ENCODE measurements around the gene PTDSS2. TPM values are rescaled to one million over a fixed set of nuclear protein-coding genes. Genes with fewer than 3 reads are reported as not detected.

The PTDSS2 gene
- polyA plus RNA-seq, 2 of the 4 experiments (the other 2 are of a cell fraction) = 23.4 to 38.9 TPM

DNA sequence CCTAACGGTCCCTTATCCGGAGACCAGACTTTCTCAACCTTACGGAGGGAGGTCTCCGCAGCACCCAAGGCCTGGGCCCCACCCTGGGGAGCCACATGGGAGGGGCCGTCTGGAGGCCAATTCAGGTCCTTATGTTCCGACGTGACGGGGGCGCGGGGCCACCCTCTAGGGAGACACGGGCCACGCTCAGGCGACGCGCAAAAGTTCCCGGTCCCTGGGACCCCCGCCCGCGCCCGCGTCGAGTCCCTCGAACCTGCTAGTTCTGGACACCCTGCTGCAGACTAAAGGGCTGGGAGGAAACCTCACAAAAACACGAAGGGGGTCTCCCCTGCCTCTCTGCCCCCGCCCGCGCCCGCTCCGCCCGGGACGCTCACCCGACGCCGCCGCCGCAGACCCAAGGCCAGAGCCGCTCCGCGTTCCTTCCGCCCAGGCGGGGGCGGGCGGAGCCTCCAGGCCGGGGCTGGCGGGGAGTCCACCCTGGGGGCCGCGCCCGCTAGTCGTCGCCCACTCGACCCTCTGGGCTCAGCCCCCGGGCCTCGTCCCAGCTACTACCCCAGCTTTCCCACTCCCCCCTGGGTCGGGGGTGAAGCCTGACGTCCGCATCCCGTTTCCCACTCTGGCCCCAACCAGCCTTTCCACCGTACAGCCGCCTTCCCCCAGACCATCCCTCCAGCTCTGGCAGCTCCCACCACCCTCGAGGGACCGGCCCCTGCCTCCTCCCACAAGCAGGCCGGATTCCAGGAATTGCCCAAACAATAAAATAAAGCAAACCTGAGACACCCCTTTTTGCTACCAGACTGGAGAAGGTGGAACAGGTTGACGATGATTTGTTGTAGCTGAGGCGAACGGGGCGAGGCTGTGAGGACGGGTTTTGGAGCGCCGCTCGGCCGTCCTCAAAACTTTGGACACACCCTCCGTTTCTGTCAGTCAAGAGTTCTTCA is 54.2 kb downstream of the PTDSS2 start (continued):
- no peak for TF ChIP-seq HOXA7 (CRISPR knock-in tag; IDR thresholded peaks at IDR 0.05)

DNA sequence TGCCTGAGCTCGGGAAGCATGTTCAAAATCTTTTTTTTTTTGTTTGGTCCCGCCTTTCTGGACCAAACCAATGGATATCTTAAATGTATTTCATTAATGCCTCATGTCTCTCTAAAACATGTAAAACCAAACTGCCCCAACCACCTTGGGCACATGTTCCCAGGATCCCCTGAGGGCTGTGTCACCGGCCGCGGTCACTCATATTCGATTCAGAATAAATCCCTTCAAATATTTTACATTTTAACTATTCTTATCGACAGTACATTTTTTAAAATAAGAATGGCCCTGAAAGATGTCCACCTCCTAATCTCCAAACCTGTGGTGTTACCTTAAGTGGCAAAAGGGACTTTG is 54.9 kb downstream of the PTDSS2 start:
- Histone ChIP-seq H3K4me1 (peaks cover 15% of the 10 kb centered on the region; the same call in 2 of the 3 replicates), H3K9me3 (no peaks in the 10 kb centered on the region), H3K4me2 (peak overlapping the region; percentile 88), H3K27ac (peak overlapping the region; percentile 97; a peak in 4 of 6 replicates), H3K4me3 (peak overlapping the region; percentile 83; the same call in 2 of the 3 replicates)
- FAIRE-seq = no peak
- 88% methylated on average over 7 of the region's 7 CpGs for WGBS (ENCODE audit: missing lambda C conversion rate)
- TF ChIP-seq, protein P1, sequence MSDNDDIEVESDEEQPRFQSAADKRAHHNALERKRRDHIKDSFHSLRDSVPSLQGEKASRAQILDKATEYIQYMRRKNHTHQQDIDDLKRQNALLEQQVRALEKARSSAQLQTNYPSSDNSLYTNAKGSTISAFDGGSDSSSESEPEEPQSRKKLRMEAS (IDR thresholded peaks at IDR 0.05) = no peak
- TF ChIP-seq, protein P2, sequence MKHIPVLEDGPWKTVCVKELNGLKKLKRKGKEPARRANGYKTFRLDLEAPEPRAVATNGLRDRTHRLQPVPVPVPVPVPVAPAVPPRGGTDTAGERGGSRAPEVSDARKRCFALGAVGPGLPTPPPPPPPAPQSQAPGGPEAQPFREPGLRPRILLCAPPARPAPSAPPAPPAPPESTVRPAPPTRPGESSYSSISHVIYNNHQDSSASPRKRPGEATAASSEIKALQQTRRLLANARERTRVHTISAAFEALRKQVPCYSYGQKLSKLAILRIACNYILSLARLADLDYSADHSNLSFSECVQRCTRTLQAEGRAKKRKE (CRISPR knock-in tag; IDR thresholded peaks at IDR 0.05; ENCODE audit: low read depth) = no peak
- TF ChIP-seq CBX2 (IDR thresholded peaks at IDR 0.05; ENCODE audit: borderline replicate concordance, low read depth) (no peak), CHD2 (IDR thresholded peaks at IDR 0.05; ENCODE audit: low read length, partially characterized antibody) (no peak), HOXB13 (CRISPR knock-in tag; IDR thresholded peaks at IDR 0.05; ENCODE audit: low read depth) (no peak), KDM1A (IDR thresholded peaks at IDR 0.05; ENCODE audit: low read depth) (no peak), HEYL (CRISPR knock-in tag; IDR thresholded peaks at IDR 0.05) (no peak), RCOR1 (IDR thresholded peaks at IDR 0.05; ENCODE audit: low read depth, low read length) (no peak)
- TF ChIP-seq, protein P3, sequence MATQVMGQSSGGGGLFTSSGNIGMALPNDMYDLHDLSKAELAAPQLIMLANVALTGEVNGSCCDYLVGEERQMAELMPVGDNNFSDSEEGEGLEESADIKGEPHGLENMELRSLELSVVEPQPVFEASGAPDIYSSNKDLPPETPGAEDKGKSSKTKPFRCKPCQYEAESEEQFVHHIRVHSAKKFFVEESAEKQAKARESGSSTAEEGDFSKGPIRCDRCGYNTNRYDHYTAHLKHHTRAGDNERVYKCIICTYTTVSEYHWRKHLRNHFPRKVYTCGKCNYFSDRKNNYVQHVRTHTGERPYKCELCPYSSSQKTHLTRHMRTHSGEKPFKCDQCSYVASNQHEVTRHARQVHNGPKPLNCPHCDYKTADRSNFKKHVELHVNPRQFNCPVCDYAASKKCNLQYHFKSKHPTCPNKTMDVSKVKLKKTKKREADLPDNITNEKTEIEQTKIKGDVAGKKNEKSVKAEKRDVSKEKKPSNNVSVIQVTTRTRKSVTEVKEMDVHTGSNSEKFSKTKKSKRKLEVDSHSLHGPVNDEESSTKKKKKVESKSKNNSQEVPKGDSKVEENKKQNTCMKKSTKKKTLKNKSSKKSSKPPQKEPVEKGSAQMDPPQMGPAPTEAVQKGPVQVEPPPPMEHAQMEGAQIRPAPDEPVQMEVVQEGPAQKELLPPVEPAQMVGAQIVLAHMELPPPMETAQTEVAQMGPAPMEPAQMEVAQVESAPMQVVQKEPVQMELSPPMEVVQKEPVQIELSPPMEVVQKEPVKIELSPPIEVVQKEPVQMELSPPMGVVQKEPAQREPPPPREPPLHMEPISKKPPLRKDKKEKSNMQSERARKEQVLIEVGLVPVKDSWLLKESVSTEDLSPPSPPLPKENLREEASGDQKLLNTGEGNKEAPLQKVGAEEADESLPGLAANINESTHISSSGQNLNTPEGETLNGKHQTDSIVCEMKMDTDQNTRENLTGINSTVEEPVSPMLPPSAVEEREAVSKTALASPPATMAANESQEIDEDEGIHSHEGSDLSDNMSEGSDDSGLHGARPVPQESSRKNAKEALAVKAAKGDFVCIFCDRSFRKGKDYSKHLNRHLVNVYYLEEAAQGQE (IDR thresholded peaks at IDR 0.05) = no peak
- no peak for DNase-seq (ENCODE audit: low read depth in 1 of 2, low spot score in 1 of 2)
- ChIA-PET POLR2A (no interaction called here), CTCF (interaction anchor here (1.1 to 7.4 kb wide), 2 partner anchors 13 to 57 kb away, joined by 3 to 55 read pairs; no protein-coding TSS in a partner anchor)
- no peak for ATAC-seq

DNA sequence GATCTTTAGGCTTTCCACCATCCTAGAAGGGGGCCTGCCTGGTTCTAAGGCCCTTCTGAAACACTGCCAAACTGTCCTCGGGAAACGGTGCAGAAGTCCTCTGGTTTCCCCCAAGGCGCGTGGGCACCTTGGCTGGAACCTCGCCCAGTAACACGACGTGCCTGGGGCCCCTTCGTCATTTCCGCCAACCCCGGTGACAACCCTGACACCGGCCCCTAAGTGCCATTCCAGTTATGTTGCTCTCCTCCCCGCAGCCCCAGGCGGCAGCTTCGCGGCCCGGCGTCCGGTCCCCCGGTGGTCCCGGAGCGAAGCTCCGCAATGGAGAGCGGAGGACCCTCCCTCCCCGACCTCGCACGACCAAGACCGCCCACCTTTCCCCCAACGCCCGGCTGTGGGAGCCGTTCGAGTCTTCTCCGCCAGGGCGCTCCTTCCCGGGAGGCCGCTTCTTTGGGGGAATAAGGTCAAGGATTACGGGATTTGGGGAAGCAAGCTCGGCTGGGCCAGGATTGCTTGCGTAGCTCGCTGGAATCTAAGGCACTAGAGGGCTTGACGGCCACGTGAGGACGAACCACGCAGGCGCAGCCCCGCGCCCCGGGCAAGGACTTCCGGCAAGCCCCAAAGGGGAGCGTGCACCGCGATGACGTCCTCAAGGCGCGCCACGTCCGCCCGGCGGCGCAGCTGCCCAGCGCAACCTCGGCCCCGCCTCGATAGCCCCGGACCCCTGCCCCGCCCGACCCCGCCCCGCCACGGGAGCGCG is 56.3 kb downstream of the PTDSS2 start:
- DNase-seq (ENCODE audit: low read depth in 1 of 2, low spot score in 1 of 2) = peak; percentile 96 to 99
- no peaks in the 10 kb centered on the region for H3K9me3 ChIP-seq
- FAIRE-seq = peak; percentile 82
- peak overlapping the region; percentile 88 for H3K4me2 ChIP-seq
- peak overlapping the region; percentile 97 for H3K27ac ChIP-seq
- CTCF ChIA-PET = interaction anchor here (0.8 to 7.4 kb wide), 3 partner anchors 10 to 101 kb away, joined by 3 to 55 read pairs (median 4); no protein-coding TSS in a partner anchor
- 3% methylated on average over 38 of the region's 71 CpGs for WGBS (ENCODE audit: missing lambda C conversion rate)
- peaks cover 15% of the 10 kb centered on the region; the same call in 2 of the 3 replicates for H3K4me1 ChIP-seq
- ATAC-seq = peak; percentile 77 to 83
- POLR2A ChIA-PET = interaction anchor here (0.6 to 1.9 kb wide), 14 partner anchors 8 to 1870 kb away, joined by 3 to 18 read pairs (median 4); partner anchors contain the start of genes BET1L, HRAS, PTDSS2 and RIC8A
- H3K4me3 ChIP-seq = peak overlapping the region; percentile 83
- TF ChIP-seq SMC3 (IDR thresholded peaks at IDR 0.05) (no peak), SREBF2 (IDR thresholded peaks at IDR 0.05) (no peak), CBX2 (IDR thresholded peaks at IDR 0.05; ENCODE audit: borderline replicate concordance, low read depth) (no peak), NR3C1 (IDR thresholded peaks at IDR 0.05) (no peak), GATA3 (IDR thresholded peaks at IDR 0.05; ENCODE audit: borderline replicate concordance) (no peak; the same call in 1 of the 2 replicates), HOXB5 (CRISPR knock-in tag; IDR thresholded peaks at IDR 0.05) (0 out of 2 replicates have a peak, but pooled peaks have one; percentile 23), CBX8 (IDR thresholded peaks at IDR 0.05) (no peak), KDM5A (IDR thresholded peaks at IDR 0.05) (no peak), HES2 (IDR thresholded peaks at IDR 0.05) (no peak), ZC3H11A (IDR thresholded peaks at IDR 0.05) (no peak), FOSL2 (IDR thresholded peaks at IDR 0.05) (no peak), FOSL2 (CRISPR knock-in tag; IDR thresholded peaks at IDR 0.05) (no peak; the same call in 1 of the 2 replicates), RCOR1 (IDR thresholded peaks at IDR 0.05; ENCODE audit: low read depth, low read length) (no peak), PHF8 (IDR thresholded peaks at IDR 0.05; ENCODE audit: borderline replicate concordance, low read depth) (peak; percentile 64; the same call in 1 of the 2 replicates), FOXS1 (CRISPR knock-in tag; IDR thresholded peaks at IDR 0.05) (no peak), CHD4 (IDR thresholded peaks at IDR 0.05; ENCODE audit: borderline replicate concordance) (no peak)
- TF ChIP-seq, protein P4, sequence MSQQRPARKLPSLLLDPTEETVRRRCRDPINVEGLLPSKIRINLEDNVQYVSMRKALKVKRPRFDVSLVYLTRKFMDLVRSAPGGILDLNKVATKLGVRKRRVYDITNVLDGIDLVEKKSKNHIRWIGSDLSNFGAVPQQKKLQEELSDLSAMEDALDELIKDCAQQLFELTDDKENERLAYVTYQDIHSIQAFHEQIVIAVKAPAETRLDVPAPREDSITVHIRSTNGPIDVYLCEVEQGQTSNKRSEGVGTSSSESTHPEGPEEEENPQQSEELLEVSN (IDR thresholded peaks at IDR 0.05; ENCODE audit: borderline replicate concordance, low read depth) = peak; percentile 46; the same call in 1 of the 2 replicates
- TF ChIP-seq, protein P5, sequence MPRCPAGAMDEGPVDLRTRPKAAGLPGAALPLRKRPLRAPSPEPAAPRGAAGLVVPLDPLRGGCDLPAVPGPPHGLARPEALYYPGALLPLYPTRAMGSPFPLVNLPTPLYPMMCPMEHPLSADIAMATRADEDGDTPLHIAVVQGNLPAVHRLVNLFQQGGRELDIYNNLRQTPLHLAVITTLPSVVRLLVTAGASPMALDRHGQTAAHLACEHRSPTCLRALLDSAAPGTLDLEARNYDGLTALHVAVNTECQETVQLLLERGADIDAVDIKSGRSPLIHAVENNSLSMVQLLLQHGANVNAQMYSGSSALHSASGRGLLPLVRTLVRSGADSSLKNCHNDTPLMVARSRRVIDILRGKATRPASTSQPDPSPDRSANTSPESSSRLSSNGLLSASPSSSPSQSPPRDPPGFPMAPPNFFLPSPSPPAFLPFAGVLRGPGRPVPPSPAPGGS (IDR thresholded peaks at IDR 0.05) = peak; percentile 26; the same call in 2 of the 3 replicates
